ENCODE results near the gene CCDC86. TPM values are rescaled to one million over a fixed set of nuclear protein-coding genes. Genes with fewer than 3 reads are reported as not detected.

CCDC86 gene
- total RNA-seq, 1 donor, result 12.0 TPM

- H3K4me3 ChIP-seq (ENCODE audit: low read depth, low read length), result peak overlapping the region; percentile 54
- TF ChIP-seq, protein P1, sequence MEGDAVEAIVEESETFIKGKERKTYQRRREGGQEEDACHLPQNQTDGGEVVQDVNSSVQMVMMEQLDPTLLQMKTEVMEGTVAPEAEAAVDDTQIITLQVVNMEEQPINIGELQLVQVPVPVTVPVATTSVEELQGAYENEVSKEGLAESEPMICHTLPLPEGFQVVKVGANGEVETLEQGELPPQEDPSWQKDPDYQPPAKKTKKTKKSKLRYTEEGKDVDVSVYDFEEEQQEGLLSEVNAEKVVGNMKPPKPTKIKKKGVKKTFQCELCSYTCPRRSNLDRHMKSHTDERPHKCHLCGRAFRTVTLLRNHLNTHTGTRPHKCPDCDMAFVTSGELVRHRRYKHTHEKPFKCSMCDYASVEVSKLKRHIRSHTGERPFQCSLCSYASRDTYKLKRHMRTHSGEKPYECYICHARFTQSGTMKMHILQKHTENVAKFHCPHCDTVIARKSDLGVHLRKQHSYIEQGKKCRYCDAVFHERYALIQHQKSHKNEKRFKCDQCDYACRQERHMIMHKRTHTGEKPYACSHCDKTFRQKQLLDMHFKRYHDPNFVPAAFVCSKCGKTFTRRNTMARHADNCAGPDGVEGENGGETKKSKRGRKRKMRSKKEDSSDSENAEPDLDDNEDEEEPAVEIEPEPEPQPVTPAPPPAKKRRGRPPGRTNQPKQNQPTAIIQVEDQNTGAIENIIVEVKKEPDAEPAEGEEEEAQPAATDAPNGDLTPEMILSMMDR (IDR thresholded peaks at IDR 0.05; ENCODE audit: insufficient read depth, low read length), result peak; percentile 21
- DNase-seq (ENCODE audit: low read depth), result peak; percentile 95
Observed at GRCh38 chr11:60840470-60841430, 1.2 kb upstream of the CCDC86 start.

DNA sequence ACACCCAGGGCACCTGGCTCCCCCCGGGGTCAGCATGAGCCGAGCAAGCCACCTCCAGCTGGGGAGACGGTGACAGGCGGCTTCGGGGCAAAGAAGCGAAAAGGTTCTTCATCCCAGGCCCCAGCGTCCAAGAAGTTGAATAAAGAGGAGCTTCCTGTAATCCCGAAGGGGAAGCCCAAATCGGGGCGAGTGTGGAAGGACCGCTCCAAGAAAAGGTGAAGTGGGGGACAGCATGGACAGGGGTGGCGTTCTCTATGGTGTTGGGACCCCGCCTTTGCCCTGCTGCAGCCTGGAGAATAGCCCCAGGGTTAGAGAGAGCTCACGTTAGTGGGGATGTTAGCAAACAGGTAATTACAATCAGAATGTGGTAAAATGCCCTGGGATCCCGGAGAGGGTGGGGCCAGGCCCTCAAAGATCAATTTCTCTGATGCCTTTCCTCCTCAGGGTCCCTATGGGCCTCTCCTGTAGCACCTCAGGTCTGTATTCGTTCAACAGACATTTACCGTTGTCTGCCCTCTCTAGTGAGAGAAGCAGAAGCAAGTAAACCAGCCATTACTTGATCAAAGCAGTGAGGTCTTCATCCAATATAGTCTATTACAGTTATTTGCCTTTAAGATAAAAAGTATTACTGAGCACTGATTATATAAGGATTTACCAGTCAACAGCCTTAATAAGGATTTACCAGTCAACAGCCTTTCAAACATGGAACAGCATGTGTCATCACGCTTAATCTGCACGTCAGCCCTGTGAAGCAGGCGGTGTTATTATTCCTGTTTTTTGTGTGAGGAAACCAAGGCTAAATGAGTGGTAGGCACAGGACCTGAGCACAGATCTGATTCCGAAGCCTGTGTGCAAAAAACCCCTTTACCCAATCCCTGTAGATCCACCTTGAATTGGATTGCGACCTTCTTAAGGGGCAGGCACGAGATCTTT lies 1.0 kb downstream of the CCDC86 start:
- H3K4me3 ChIP-seq (ENCODE audit: low read depth, low read length), result peak overlapping the region; percentile 96
- TF ChIP-seq, protein P1 (IDR thresholded peaks at IDR 0.05; ENCODE audit: insufficient read depth, low read length), result no peak
- DNase-seq (ENCODE audit: low read depth), result peak; percentile 14

DNA sequence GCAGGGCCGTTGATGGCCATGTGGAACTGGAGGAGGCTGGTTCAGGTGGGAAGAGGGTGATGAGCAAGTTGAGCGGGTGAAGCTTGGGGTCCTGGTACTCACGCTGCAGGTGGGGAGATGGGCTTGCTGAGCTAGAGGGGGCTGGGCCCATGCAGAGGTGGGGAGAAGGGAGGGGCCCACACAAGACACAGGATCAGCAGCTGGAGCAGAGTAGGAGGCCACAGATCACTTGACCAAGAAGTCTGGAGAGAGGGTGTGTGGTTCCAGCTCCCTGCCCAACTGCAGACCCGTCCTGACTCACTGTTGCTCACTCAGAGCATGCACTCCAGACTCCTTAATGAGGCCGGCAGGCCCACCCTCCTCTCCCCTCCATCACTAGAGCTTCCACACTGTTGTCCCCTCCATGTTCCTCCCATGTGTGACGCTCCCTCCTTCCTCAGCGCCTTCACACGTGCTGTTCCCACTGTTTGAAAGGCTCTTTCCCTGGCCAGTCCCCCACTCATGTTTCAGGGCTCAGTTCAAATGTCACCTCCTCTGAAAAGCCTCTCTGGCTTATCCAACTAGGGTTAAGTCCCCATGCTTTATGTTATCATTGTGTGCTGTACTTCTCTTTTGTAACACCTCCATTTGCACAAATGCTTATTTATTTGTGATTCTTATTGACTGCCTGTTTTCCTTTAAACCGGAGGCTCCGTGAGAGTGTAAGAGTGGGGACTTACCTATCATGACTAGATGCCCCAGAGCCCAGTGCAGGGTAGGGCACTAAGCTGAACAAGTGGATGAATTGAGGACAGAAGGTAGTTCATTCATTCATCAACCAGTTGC lies 2.3 kb downstream of the CCDC86 start:
- DNase-seq (ENCODE audit: low read depth), result peak; percentile 11
- TF ChIP-seq, protein P1 (IDR thresholded peaks at IDR 0.05; ENCODE audit: insufficient read depth, low read length), result no peak
- peak overlapping the region; percentile 96 for H3K4me3 ChIP-seq (ENCODE audit: low read depth, low read length)

GRCh38 chr11:60844870-60845221 lies 2.9 kb downstream of the CCDC86 start:
- TF ChIP-seq, protein P1 (IDR thresholded peaks at IDR 0.05; ENCODE audit: insufficient read depth, low read length), result no peak
- peak overlapping the region; percentile 96 for H3K4me3 ChIP-seq (ENCODE audit: low read depth, low read length)
- DNase-seq (ENCODE audit: low read depth), result no peak

DNA sequence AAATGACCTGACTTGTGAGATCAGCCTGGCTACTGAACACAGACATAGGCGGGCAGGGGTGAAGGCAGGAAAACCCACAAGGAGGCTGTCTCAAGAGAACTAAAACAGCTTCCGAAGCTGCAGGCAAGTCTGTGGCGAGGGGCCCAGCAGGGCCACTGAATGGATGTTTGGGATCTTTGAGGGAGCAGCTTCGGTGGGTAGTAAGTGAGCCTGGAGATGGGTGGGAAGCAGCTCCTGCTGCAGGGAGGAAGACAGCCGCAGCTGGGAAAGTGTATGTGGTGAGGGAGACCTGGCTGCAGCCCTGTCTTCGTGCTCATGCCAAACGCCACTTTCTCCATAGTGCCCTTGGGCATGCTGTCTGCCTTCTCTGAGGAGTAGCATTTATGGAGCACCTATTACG lies 3.4 kb downstream of the CCDC86 start:
- TF ChIP-seq, protein P1 (IDR thresholded peaks at IDR 0.05; ENCODE audit: insufficient read depth, low read length), result no peak
- DNase-seq (ENCODE audit: low read depth), result no peak
- H3K4me3 ChIP-seq (ENCODE audit: low read depth, low read length), result no peak overlapping the region

- no peak for DNase-seq (ENCODE audit: low read depth)
- no peak overlapping the region for H3K4me3 ChIP-seq (ENCODE audit: low read depth, low read length)
- TF ChIP-seq, protein P1 (IDR thresholded peaks at IDR 0.05; ENCODE audit: insufficient read depth, low read length), result no peak
Observed at GRCh38 chr11:60847281-60847680, 5.4 kb downstream of the CCDC86 start.

Measured in fibroblast of the aortic adventitia (primary cell).